Right lobe of liver (tissue), 4 donors: ENCODE data around the gene KCNQ1.

ENCODE experiments used
- CTCF ChIP-seq, 4 donors: fragments of 200-600 bp in 3 of 4; fragments of 450-650 bp in 1 of 4; IDR thresholded peaks; one replicate each; pipeline versions ENCODE4 v1.5.1 to v1.8.0; 2016 to 2022; ENCODE audit warnings: antibody characterized with exemption in 4 of 4, mild to moderate bottlenecking in 2 of 4
- POLR2A ChIP-seq: fragments of 450-650 bp; IDR thresholded peaks from one replicate; pipeline ENCODE4 v1.6.1; 2017; ENCODE audit warnings: antibody characterized with exemption, mild to moderate bottlenecking
- donor health status: DM: no; HTN: no; CAD: no.
- donor health status: DM: no; HTN: no; CAD: no.
- donor health status: DM: no; HTN: yes; CAD: no.

GRCh38 chr11:2594267-2594666 lies 149.5 kb downstream of the KCNQ1 start:
- TF ChIP-seq CTCF (IDR thresholded peaks at IDR 0.05) (no peak), POLR2A (no peak)
